ENCODE measurements around the gene STRADB.

Gene STRADB

DNA sequence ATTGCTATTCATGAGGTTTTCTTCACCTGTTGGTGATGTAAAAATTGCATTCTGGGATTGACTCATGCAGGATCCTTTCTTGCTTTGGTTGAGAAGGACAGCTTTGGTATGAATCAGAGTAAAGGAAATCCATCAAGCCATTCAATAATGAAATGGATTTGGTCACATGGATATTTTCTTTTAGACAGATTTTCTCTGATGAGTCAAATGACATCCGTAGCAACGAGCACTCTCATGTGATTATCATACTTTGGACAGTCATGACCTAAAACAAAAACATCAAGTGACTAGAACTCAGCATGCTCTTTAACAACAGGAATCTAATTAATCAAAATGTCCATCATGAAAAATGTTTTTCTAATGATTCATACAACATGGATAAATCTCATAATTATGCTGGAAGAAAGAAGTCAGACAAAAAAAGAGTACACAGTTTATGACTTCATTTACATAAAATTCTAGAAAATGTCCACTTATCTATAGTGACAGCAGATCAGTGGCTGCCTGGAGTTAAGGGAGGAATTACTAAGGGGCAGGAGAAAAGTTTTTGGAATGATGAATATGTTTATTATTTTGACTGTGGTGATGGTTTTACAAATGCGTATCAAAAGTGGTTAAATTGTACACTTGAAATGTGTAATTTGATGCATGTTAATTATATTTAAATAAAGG lies 31.0 kb upstream of the STRADB start:
- no peak overlapping the region for H3K4me3 ChIP-seq (ENCODE audit: low read depth, low read length)
- TF ChIP-seq ZNF169 (tag by site-specific recombination; IDR thresholded peaks at IDR 0.05) (no peak), SP7 (tag by site-specific recombination; IDR thresholded peaks at IDR 0.05) (0 out of 2 replicates have a peak, but pooled peaks have one; percentile 18), SCRT2 (tag by site-specific recombination; IDR thresholded peaks at IDR 0.05) (0 out of 2 replicates have a peak, but pooled peaks have one; percentile 42), ZBTB17 (tag by site-specific recombination; IDR thresholded peaks at IDR 0.05) (peak; percentile 56), ZNF514 (tag by site-specific recombination; IDR thresholded peaks at IDR 0.05) (no peak), ZNF138 (tag by site-specific recombination; IDR thresholded peaks at IDR 0.05; ENCODE audit: borderline replicate concordance) (no peak), ZNF132 (tag by site-specific recombination; IDR thresholded peaks at IDR 0.05; ENCODE audit: borderline replicate concordance) (no peak), ZNF366 (tag by site-specific recombination; conservative IDR thresholded peaks at IDR 0.05) (peak; percentile 70; the same call in 1 of the 2 replicates), ZEB2 (tag by site-specific recombination; IDR thresholded peaks at IDR 0.05) (peak; percentile 80), ZNF830 (tag by site-specific recombination; IDR thresholded peaks at IDR 0.05; ENCODE audit: low read depth) (no peak), ZNF629 (tag by site-specific recombination; IDR thresholded peaks at IDR 0.05) (peak; percentile 76)
- TF ChIP-seq, protein P1, sequence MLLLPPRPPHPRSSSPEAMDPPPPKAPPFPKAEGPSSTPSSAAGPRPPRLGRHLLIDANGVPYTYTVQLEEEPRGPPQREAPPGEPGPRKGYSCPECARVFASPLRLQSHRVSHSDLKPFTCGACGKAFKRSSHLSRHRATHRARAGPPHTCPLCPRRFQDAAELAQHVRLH (tag by site-specific recombination; IDR thresholded peaks at IDR 0.05), result no peak
- TF ChIP-seq, protein P2, sequence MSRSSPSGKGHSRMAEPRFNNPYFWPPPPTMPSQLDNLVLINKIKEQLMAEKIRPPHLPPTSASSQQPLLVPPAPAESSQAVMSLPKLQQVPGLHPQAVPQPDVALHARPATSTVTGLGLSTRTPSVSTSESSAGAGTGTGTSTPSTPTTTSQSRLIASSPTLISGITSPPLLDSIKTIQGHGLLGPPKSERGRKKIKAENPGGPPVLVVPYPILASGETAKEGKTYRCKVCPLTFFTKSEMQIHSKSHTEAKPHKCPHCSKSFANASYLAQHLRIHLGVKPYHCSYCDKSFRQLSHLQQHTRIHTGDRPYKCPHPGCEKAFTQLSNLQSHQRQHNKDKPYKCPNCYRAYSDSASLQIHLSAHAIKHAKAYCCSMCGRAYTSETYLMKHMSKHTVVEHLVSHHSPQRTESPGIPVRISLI (tag by site-specific recombination; IDR thresholded peaks at IDR 0.05), result no peak
- TF ChIP-seq, protein P3, sequence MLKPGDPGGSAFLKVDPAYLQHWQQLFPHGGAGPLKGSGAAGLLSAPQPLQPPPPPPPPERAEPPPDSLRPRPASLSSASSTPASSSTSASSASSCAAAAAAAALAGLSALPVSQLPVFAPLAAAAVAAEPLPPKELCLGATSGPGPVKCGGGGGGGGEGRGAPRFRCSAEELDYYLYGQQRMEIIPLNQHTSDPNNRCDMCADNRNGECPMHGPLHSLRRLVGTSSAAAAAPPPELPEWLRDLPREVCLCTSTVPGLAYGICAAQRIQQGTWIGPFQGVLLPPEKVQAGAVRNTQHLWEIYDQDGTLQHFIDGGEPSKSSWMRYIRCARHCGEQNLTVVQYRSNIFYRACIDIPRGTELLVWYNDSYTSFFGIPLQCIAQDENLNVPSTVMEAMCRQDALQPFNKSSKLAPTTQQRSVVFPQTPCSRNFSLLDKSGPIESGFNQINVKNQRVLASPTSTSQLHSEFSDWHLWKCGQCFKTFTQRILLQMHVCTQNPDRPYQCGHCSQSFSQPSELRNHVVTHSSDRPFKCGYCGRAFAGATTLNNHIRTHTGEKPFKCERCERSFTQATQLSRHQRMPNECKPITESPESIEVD (tag by site-specific recombination; IDR thresholded peaks at IDR 0.05), result peak; percentile 84
- TF ChIP-seq, protein P4, sequence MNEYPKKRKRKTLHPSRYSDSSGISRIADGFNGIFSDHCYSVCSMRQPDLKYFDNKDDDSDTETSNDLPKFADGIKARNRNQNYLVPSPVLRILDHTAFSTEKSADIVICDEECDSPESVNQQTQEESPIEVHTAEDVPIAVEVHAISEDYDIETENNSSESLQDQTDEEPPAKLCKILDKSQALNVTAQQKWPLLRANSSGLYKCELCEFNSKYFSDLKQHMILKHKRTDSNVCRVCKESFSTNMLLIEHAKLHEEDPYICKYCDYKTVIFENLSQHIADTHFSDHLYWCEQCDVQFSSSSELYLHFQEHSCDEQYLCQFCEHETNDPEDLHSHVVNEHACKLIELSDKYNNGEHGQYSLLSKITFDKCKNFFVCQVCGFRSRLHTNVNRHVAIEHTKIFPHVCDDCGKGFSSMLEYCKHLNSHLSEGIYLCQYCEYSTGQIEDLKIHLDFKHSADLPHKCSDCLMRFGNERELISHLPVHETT (tag by site-specific recombination; IDR thresholded peaks at IDR 0.05), result 0 out of 2 replicates have a peak, but pooled peaks have one; percentile 22
- TF ChIP-seq, protein P5, sequence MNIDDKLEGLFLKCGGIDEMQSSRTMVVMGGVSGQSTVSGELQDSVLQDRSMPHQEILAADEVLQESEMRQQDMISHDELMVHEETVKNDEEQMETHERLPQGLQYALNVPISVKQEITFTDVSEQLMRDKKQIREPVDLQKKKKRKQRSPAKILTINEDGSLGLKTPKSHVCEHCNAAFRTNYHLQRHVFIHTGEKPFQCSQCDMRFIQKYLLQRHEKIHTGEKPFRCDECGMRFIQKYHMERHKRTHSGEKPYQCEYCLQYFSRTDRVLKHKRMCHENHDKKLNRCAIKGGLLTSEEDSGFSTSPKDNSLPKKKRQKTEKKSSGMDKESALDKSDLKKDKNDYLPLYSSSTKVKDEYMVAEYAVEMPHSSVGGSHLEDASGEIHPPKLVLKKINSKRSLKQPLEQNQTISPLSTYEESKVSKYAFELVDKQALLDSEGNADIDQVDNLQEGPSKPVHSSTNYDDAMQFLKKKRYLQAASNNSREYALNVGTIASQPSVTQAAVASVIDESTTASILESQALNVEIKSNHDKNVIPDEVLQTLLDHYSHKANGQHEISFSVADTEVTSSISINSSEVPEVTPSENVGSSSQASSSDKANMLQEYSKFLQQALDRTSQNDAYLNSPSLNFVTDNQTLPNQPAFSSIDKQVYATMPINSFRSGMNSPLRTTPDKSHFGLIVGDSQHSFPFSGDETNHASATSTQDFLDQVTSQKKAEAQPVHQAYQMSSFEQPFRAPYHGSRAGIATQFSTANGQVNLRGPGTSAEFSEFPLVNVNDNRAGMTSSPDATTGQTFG (tag by site-specific recombination; IDR thresholded peaks at IDR 0.05; ENCODE audit: borderline replicate concordance), result no peak
- TF ChIP-seq, protein P6, sequence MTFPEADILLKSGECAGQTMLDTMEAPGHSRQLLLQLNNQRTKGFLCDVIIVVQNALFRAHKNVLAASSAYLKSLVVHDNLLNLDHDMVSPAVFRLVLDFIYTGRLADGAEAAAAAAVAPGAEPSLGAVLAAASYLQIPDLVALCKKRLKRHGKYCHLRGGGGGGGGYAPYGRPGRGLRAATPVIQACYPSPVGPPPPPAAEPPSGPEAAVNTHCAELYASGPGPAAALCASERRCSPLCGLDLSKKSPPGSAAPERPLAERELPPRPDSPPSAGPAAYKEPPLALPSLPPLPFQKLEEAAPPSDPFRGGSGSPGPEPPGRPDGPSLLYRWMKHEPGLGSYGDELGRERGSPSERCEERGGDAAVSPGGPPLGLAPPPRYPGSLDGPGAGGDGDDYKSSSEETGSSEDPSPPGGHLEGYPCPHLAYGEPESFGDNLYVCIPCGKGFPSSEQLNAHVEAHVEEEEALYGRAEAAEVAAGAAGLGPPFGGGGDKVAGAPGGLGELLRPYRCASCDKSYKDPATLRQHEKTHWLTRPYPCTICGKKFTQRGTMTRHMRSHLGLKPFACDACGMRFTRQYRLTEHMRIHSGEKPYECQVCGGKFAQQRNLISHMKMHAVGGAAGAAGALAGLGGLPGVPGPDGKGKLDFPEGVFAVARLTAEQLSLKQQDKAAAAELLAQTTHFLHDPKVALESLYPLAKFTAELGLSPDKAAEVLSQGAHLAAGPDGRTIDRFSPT (tag by site-specific recombination; IDR thresholded peaks at IDR 0.05), result 0 out of 2 replicates have a peak, but pooled peaks have one; percentile 44
- TF ChIP-seq, protein P7, sequence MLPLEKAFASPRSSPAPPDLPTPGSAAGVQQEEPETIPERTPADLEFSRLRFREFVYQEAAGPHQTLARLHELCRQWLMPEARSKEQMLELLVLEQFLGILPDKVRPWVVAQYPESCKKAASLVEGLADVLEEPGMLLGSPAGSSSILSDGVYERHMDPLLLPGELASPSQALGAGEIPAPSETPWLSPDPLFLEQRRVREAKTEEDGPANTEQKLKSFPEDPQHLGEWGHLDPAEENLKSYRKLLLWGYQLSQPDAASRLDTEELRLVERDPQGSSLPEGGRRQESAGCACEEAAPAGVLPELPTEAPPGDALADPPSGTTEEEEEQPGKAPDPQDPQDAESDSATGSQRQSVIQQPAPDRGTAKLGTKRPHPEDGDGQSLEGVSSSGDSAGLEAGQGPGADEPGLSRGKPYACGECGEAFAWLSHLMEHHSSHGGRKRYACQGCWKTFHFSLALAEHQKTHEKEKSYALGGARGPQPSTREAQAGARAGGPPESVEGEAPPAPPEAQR (tag by site-specific recombination; IDR thresholded peaks at IDR 0.05), result no peak
- ChIA-PET CTCF (no interaction called here), POLR2A (no interaction called here)
- no peaks in the 10 kb centered on the region for H3K9me3 ChIP-seq (ENCODE audit: control insufficient read depth, insufficient read depth, low read depth, low read length)
- H3K27ac ChIP-seq (ENCODE audit: extremely low read depth, low read depth, low read length), result no peak overlapping the region
- H3K36me3 ChIP-seq (ENCODE audit: control insufficient read depth in 2 of 2, insufficient read depth in 1 of 2, low read length in 2 of 2), result no peaks in the 10 kb centered on the region
- H3K4me1 ChIP-seq (ENCODE audit: control insufficient read depth, insufficient read depth, low read length), result peaks cover 13% of the 10 kb centered on the region
